ENCODE measurements around the gene NRXN3.
"Not testable (repeated sequence)": the region's sequence is repeated elsewhere in the genome, so short reads cannot be mapped to it uniquely, and the experiment has no call there.

Gene NRXN3

DNA sequence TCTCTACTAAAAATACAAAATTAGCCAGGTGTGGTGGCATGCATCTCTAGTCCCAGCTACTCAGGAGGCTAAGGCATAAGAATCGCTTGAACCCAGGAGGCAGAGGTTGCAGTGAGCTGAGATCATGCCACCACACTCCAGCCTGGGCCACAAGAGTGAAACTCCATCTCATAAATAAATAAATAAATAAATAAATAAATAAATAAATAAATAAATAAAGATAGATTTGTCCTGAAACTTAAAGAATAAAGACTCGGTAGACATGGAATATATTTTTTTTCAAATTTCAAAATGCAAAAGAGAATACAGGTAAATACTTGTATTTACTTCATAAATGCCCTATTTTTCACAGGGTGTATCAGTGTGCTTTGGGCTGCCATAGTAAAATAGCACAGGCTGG is 317.4 kb downstream of the NRXN3 start:
- not testable (repeated sequence) for DNase-seq (ENCODE audit: low read depth)

DNA sequence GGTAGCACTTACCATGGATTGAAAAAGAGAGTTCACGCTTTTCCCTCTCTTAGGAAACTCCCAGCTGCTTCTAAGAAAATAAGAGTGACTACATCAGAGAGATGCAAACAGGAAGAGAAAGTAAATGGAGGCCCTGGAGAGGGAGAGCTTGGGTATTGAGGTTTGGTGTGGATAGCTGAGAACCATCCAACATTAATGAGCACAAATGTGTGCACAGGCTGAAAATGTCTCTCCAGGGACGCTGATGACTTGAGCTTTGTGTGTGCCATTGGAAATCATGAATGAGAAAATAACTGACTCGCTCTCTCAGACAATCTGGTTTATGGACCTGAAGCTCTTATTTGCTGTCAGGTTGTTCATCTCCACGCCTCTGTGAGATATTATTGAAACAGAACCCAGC is 318.8 kb downstream of the NRXN3 start:
- no peak for DNase-seq (ENCODE audit: low read depth)

DNA sequence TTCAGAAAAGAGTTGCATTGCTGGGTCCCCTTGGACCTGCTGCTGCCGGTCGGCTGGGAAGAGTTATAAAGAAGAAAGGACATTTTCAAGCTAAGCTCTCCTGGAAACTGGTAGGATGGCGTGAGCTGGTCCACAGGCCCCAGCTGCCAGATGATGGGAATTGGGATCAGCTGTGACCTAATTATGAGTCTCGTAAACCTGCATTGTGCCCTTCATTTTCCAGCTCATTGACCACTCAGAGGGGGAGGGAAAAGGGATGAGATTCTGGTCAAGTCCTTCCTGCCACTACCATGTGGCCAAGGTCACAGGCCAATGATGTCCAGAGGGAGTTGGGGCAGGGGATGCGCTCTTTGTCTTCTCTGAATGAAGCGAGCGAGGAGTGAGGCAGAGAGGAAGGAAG is 320.9 kb downstream of the NRXN3 start:
- no peak for DNase-seq (ENCODE audit: low read depth)

DNA sequence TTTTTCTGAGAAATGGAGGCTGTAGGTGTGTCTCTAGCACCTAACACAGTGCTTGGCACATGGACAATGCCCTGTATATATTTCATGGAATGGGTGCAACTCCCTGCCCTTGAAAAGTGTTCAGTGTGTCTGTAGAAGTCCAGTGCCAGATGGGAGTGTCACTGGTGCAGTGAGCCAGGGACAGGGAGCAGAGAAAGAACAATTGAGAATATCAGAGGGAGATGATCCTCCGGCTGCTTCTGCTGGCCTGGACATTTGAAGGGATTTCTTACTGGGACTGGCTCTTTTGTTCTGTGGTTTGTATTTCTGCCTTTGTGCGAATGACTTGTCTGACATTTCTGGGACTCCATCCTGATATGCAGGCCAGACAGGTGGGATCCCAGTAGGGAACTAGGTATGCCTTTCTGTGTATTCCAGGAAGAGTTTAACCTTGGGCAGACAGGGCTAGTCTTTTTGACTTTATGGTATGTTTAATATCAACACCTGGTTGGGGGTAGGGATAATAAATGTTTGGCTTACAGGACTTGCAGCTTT is 328.0 kb downstream of the NRXN3 start:
- no peak for DNase-seq (ENCODE audit: low read depth)

DNA sequence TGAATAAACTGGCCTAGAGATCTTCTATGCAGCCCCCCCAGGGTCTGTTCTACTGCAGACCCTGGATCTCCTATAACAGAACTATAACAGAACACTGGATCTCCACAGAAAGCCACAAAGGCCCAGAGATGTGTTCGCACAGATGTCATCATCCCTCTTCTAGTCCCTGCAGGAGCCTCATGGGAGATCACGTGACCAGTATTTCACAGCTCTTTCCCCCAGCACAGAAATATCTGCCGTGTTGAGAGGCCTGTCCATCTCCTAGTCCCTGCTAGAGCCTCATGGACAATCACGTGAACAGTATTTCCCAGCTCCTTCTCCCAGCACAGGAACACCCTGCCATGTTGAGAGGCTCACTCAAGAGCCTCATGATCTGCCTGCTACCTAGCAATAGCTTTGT is 331.7 kb downstream of the NRXN3 start:
- no peak for DNase-seq (ENCODE audit: low read depth)

DNA sequence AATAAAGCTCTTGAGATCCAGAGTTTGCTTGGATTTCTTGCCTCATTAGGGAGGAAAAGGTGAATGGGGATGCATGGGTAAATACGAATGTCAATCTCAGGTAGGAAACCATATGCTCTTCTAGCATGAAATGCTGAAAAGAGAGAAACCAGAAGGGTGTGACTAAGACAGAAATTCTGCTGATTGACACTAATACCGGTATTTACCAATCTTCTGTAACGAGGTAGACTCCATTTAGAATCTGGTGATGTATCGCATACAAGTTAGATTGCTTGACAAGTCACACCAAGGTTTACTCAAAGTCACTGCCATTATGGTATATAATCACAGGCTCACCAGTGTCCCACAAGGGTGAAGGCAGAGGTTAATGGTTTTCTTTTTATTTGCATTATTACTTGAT is 337.9 kb downstream of the NRXN3 start:
- DNase-seq (ENCODE audit: low read depth) = no peak

DNA sequence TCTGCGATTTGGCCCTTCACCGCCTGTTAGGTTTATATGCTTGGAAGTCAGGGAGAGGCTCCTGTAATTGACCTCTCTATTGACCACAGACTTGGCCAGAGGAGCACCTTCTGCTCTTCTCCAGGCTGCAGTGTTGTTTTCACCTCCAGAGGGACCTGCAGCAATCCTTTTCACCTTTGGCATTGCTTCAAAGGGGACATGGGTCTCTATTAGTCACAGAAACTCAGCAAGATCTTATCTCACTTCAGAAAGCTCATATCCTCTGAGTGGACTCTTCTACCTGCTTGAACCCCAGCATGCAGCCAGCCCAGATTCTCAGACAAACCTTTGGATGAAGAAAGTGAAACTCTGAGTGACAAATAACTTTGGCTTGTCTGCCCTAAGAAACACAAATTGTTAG is 339.3 kb downstream of the NRXN3 start:
- no peak for DNase-seq (ENCODE audit: low read depth)

DNA sequence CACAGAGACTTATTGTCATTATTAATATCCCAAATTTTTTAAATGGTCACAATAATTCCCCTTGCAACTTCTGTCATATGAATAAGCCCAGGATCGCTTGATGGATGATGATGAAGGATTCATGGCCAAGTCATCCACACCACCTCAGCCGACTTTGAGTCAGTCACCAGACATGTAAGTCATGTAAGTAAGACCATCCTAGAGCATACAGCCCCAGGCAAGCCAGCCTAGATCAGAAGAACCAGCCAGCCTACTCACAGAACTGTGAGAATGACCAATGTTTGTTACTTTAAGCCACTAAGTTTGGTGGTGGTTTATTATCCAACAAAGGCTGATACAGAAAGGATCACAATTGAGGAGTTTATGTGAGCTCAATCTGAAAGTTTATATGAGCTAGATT is 341.8 kb downstream of the NRXN3 start:
- DNase-seq (ENCODE audit: low read depth) = no peak

DNA sequence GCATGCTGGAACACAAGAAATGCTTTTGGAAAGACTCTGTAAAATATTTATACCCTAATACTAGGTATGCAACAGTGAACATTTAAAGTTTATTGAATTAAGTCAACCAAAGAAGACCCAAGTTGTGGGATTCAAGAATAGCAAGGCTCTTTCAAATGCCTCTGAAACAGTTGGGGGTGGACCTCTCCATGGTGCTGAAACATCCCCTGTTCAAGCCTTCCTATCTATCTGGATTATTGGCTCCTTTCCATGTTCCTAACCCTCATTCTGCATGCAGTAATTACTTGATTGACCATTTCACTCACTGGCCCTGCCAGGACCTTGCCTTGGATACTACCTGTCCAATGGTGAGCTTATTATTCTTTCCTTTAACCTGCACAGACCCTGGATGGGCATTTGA is 349.7 kb downstream of the NRXN3 start:
- DNase-seq (ENCODE audit: low read depth) = no peak

DNA sequence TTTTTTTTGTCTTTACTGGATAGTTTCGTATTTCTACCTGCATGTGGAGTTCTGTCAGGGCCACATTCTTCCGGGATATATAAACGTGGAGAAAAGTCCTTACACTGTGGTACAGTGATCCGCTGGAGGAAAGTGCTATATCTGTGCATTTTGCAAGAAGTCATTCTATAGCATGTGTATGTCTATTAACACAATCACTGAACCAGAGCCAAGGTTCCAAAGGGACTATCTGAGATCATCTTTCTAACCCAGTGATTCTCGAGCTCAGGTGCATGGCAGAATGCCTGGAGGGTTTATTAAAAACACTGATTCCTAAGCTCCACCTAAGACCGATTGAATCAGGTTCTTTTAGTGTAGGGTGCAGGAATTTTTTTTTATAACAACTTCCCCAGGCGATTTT is 354.0 kb downstream of the NRXN3 start:
- DNase-seq (ENCODE audit: low read depth) = no peak

DNA sequence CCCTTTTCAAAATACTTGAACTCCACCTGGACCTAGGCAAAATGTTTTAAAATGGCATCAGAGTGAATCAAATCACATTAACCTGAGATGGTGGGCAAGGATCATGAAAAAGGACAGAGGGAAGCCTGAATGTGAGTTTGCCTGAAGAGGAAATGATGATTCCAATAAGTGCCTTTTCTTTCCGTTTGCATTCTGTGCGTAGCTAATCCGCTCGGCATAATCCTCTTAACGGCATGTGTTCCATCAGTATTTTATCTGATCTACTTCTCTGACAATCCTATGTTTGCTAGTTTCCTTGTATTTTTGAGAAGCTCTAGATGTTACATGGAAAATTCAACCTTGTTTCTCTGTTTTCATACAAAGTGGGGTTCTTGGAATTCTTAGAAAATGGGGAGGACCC is 354.6 kb downstream of the NRXN3 start:
- DNase-seq (ENCODE audit: low read depth) = no peak

DNA sequence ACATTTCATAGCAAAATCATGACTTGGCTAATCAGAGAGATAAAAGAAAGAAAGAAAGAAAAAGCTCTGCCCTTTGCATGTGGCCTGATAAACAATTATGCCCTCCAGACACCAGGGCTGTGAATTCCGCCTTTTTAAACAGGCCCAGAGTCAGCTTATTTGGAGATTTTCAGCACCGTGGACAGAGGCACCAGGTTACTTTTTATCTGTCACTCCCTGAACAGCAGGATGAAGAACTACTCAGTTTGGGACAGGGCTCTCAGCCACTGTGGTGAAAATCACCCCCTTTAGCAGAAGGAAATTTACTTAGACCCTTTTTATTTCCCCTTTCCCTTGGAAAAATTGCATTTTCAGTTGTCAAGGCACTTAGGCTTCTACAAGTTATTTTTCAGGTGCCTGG is 359.9 kb downstream of the NRXN3 start:
- DNase-seq (ENCODE audit: low read depth) = no peak

DNA sequence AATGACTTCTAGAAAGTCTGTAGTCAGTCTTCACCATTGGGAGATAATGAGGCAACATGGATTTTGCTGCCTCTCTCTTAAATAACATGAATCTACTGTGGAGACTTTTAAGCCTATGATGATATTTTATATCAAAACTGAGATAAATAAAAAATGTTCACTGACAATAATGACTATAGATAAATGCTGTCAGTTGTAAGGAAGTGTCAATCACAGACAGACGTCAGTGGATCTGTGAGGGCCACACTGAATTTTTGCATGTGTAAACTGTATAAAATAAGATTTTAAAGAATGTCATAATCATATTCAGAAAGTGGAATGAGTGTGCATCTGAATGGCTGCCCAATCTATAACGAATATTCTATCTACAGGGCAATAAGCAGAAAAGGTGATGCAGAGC is 364.0 kb downstream of the NRXN3 start:
- DNase-seq (ENCODE audit: low read depth) = no peak

DNA sequence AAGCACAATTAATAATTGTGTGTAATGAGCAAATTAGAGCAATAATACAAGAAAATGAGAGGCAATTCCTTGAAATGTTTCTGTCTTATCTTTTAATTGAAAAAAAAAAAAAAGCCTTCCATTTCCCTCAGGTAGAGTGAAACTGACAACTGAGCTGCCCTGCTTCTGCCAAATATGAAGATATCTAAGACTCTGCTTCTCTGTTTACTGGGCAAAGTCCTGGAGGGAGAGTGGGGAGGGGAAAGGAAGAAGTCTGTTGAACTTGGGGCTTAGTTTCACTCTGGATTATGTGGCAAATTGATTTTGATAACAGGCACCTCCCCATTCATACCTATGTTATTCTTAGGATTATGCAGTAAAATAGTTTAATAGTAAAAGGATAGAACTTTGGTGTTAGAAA is 364.9 kb downstream of the NRXN3 start:
- no peak for DNase-seq (ENCODE audit: low read depth)

DNA sequence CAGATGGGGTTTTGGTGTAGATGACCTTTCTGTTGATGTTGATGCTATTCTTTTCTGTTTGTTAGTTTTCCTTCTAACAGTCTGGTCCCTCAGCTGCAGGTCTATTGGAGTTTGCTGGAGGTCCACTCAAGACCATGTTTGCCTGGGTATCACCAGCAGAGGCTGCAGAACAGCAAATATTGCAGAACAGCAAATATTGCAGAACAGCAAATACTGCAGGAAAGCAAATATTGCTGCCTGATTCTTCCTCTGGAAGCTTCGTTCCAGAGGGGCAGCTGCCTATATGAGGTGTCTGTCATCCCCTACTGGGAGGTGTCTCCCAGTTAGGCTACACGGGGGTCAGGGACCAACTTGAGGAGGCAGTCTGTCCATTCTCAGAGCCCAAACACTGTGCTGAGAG is 371.6 kb downstream of the NRXN3 start:
- DNase-seq (ENCODE audit: low read depth) = not testable (repeated sequence)

DNA sequence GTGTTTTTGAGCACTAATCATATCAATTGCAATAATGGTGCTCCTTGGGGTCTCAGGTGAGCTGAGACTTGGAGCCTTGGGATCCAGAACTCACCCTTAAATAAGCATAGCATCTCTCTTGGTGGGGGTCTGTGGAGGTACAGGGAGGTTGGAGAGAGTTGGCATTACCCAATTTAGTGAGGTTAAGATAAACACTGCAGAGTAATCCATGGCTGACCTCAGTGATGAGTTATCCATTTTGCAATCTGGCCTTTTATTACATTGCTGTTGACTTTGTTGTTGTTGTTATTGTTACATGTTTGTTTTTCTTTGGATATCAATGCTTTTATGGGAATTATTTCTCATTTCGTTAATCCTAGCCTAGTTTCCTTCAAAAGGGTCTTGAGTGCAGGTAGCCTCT is 373.3 kb downstream of the NRXN3 start:
- no peak for DNase-seq (ENCODE audit: low read depth)

DNA sequence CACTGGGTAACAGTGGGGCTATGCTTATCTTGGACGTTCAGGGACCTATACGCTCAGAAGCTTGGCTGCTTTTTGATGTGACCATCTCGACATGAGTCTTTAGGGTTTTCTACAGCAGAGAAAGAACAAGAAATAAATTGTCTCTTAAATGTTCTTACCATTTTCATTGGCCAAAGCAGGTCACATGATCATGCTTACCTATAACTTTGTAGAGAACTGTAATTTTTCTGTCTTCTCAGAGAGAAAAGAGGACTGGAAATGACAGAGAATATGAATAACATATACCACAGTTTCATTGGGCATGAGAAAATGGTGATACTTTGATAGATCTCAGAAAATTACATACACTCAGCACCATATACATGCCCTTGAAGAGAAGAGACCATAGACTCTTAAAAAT is 390.9 kb downstream of the NRXN3 start:
- DNase-seq (ENCODE audit: low read depth) = no peak

DNA sequence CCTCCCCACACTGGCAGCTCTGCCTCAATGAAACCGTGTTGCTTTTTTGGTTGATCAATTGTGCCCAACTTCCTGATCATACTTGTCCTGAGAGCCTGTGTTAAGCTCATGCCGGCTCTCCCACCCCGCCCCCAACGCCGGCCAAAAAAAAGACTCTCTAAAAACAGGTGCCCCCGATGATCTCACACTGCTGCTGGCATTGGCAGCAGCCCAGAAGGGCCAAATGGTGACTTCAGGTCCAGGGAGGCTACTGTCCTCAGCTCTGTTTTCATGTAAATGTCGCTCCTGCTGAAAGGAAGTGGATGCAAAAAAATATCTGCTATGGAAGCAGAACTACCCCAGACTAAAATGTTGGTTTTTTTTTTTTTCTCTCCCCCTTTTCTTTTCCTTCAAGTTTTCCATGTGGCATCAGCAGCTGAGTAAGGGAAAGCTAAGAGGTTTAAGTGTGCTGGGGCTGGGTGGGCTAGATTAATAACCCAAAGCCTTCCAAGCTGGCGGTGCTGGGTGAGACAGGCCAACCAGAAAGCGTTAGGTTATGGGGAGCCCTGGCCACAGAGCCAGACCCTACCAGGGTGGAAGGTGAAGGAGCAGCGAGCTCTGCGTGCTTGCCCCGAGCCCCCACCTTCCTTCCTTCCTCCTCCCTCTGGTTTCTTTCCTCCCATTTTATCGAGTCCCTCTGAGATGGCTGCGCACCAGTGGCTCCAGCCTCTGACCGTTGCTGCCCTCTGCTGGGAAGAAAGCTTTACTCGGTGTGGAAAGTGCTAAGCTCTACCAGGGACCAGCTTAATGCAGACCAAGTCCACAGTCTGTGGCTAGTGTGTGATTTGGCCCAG is 396.1 kb downstream of the NRXN3 start:
- DNase-seq (ENCODE audit: low read depth) = peak; percentile 7

DNA sequence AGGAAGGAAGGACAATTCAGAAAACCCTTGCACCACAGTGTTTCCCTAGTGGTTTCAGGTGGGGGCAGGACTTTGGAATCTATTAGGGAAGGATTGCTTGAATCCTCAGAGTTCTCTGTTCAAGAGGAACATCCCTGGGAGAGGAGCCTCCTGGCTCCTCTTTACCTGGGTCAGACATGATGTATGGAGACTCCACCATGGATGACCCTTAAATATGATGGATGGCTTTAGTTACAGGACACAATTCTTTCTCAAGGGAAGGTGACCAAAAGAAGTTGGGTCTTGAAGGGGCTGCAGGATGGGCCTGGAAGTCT is 396.6 kb downstream of the NRXN3 start:
- DNase-seq (ENCODE audit: low read depth) = no peak

DNA sequence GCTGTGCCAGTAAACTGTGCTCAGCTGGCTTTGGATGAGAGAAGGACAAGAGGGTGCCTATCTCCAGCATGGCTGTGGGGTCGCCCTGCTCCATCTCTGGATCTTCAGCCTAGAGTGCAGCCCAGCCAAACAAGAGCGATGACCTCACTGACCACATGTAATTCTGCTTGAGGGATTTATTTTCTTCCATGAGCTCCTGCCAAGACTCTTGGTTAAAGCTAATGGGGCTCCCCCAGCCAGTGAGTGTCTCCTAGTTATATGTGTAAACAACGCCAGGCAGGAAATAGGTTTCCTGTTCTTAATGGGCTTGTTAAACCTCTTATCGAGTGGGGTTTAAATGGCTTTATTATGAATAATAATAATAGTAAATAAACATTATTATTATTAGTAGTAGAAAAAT is 397.2 kb downstream of the NRXN3 start:
- no peak for DNase-seq (ENCODE audit: low read depth)

DNA sequence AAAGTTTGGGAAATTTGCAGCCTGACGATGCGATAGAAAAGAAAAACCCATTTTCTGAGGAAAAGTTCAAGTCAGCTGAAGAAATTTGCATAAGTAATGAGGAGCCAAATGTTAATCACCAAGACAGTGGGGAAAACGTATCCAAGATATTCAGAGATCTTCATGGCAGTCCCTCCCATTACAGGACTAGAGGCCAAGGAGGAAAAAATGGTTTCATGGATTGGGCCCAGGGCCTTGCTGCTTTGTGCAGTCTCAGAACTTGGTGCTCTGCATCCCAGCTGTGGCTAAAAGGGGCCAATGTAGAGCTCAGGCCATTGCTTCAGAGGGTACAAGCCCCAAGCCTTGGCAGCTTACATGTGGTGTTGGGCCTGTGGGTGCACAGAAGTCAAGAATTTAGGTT is 403.6 kb downstream of the NRXN3 start:
- not testable (repeated sequence) for DNase-seq (ENCODE audit: low read depth)

DNA sequence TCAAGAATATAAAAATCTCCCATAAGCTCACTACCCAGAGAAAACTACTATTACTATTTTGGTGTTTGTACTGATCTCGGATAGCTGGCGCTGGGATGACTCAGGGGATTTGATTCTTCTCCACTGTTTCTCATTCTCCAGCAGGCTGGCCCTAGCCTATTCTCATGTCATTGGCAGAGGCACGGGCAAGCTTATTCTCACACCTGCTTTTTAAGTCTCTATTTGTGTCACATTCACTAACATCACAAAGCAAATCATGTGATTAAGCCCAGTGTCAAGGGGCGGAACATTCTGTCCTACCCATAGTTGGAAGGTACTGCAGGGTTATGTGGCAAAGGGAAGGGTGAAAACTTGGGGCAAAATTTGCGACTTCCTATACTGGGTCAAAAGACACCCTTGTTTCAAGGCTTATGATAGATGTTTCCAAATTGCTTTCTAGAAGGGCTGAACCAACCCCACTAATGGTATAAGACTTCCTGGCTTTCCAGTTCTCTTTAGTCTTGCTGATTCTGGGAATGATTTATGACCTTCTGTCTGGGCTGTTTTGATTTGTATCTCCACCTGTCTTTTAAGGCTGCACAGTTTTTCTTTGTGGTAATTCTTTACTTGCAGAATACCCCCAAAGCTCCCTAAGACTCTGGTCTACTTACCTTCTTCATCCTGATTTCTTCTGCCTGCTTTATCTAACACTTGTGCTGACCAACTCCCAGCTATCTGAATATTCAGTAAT is 406.4 kb downstream of the NRXN3 start:
- DNase-seq (ENCODE audit: low read depth) = no peak

DNA sequence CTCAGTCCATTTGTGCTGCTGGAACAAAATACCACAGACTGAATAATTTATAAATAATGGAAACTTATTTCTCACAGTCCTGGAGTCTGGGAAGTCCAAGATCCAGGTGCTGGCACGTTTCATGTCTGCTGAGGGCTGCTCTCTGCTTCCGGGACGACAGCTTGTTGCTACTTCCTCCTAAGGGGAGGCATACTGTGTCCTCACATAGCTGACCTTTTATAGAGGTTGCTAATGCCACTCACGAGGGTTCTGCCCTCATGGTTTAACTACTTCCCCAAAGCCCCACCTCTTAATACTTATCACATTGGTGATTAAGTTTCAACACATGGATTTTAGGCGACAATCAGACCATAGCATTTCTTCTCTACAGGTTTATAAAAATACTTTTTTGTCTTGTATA is 411.1 kb downstream of the NRXN3 start:
- no peak for DNase-seq (ENCODE audit: low read depth)

DNA sequence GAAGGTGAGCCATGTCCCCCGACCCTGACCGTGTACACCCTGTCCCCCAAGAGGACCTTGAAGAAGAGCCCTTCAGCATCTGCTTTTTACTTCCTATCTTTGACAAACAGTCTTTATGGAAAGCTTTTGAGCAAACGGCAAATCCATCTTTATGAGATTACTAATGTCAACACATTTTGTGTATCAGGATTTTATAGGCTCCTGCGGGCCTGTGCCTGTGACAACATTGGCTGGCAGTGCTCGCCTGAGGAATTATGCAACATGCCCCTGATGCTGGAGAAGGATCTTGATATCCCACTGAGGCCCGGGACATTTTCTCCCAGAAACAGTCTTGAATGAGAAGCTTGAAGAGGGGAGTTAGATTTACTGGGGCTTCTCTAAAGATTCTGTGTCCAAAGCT is 416.5 kb downstream of the NRXN3 start:
- no peak for DNase-seq (ENCODE audit: low read depth)

Measured in activated gamma-delta T cell treated with anti-CD3 and anti-CD28 coated beads, Interleukin-2, amount 50 U/mL, for 16 hours (primary cell).